ENCODE data around the gene RSPH1. TPM values are rescaled to one million over a fixed set of nuclear protein-coding genes. Genes with fewer than 3 reads are reported as not detected.

Gene RSPH1
- total RNA-seq, 1 experiment from 2014 or later, result 0.31 TPM

DNA sequence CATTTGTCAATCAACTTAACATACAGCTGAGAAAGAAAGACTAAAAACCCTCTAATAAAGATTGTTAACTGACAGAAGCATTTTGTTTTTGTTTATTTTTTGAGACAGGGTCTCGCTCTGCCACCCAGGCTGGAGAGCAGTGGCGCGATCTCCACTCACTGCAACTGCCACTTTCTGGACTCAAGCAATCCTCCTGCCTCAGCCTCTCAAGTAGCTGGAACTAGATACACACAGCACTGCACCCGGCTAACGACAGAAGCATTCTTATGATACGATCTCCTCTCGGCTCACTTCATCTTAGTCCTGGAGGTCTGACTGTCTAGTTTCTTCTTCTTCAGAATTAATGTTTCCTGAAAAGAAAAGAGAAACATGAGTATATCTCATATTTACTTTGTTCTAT lies 23.5 kb downstream of the RSPH1 start:
- H3K4me1 ChIP-seq (ENCODE audit: insufficient read depth, low read length), result peaks cover 9% of the 10 kb centered on the region; the same call in 1 of the 2 replicates
- Mint-ChIP-seq H3K4me3 (no peak overlapping the region), H3K4me1 (peaks cover 24 to 25% of the 10 kb centered on the region in 2 experiments), H3K27me3 (ENCODE audit: low read depth) (peaks cover 8% of the 10 kb centered on the region), H3K9me3 (no peaks in the 10 kb centered on the region), H3K36me3 (ENCODE audit: insufficient read depth in 1 of 3, low read depth in 3 of 3) (no peaks in the 10 kb centered on the region), H3K27ac (no peak overlapping the region)
- H2AK5ac ChIP-seq (ENCODE audit: insufficient read length, low read length), result no peak overlapping the region
- H2AFZ ChIP-seq (ENCODE audit: low read length), result no peak overlapping the region
- no peak overlapping the region for H3K56ac ChIP-seq (ENCODE audit: insufficient read length, low read depth, low read length)
- WGBS (ENCODE audit: extremely low coverage, insufficient read length, low lambda C conversion rate), result no CpG with 5 or more reads among the region's 7 CpGs
- H3T11ph ChIP-seq (ENCODE audit: low read length), result no peak overlapping the region
- H4K20me1 ChIP-seq (ENCODE audit: control insufficient read depth, insufficient read depth, insufficient read length), result no peaks in the 10 kb centered on the region
- no peak overlapping the region for H2BK5ac ChIP-seq (ENCODE audit: insufficient read length, low read length)
- H4K8ac ChIP-seq (replicated peaks; ENCODE audit: insufficient read length, low read depth, low read length), result no peak overlapping the region
- no peak overlapping the region for H3K14ac ChIP-seq (ENCODE audit: insufficient read depth, low read length)
- no peak overlapping the region for H3K18ac ChIP-seq (ENCODE audit: insufficient read length, low read depth, low read length)
- no peak overlapping the region for H3K4me2 ChIP-seq (ENCODE audit: insufficient read depth, insufficient read length, low read length)
- H3K9me3 ChIP-seq (ENCODE audit: control insufficient read depth, low read depth, low read length), result no peaks in the 10 kb centered on the region
- H3K4ac ChIP-seq (ENCODE audit: low read depth, low read length), result no peak overlapping the region
- H2BK120ac ChIP-seq (ENCODE audit: low read depth, low read length, poor library complexity, severe bottlenecking), result no peak overlapping the region
- no peaks in the 10 kb centered on the region for H3K79me1 ChIP-seq (ENCODE audit: insufficient read depth, low read depth, low read length, poor library complexity, severe bottlenecking)
- DNase-seq, result no peak
- no peak overlapping the region for H4K91ac ChIP-seq (ENCODE audit: insufficient read length, low read depth, low read length)
- H3K79me2 ChIP-seq (ENCODE audit: insufficient read depth, low read length), result no peaks in the 10 kb centered on the region
- no peak overlapping the region for H2BK12ac ChIP-seq (ENCODE audit: insufficient read length, low read depth, low read length)
- TF ChIP-seq, protein P1, sequence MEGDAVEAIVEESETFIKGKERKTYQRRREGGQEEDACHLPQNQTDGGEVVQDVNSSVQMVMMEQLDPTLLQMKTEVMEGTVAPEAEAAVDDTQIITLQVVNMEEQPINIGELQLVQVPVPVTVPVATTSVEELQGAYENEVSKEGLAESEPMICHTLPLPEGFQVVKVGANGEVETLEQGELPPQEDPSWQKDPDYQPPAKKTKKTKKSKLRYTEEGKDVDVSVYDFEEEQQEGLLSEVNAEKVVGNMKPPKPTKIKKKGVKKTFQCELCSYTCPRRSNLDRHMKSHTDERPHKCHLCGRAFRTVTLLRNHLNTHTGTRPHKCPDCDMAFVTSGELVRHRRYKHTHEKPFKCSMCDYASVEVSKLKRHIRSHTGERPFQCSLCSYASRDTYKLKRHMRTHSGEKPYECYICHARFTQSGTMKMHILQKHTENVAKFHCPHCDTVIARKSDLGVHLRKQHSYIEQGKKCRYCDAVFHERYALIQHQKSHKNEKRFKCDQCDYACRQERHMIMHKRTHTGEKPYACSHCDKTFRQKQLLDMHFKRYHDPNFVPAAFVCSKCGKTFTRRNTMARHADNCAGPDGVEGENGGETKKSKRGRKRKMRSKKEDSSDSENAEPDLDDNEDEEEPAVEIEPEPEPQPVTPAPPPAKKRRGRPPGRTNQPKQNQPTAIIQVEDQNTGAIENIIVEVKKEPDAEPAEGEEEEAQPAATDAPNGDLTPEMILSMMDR (conservative IDR thresholded peaks at IDR 0.05), result no peak
- H3K23me2 ChIP-seq (ENCODE audit: insufficient read length, low read depth, low read length, poor library complexity, severe bottlenecking), result no peaks in the 10 kb centered on the region
- H3K9ac ChIP-seq (ENCODE audit: extremely low read depth, insufficient read length, low read length), result no peak overlapping the region
- H2BK15ac ChIP-seq (ENCODE audit: low read depth, low read length), result no peak overlapping the region
- H3K23ac ChIP-seq (ENCODE audit: insufficient read length, low read depth, low read length), result no peak overlapping the region
- no peak overlapping the region for H2BK20ac ChIP-seq (ENCODE audit: low read depth, low read length, poor library complexity, severe bottlenecking)
- H4K5ac ChIP-seq (ENCODE audit: insufficient read length, low read depth, low read length), result no peak overlapping the region
- no peaks in the 10 kb centered on the region for H3K27me3 ChIP-seq (ENCODE audit: insufficient read depth, low read length)
- no peak overlapping the region for H3K27ac ChIP-seq (ENCODE audit: insufficient read length, low read depth, low read length)

Data from H9 (cell line).